Dermis blood vessel endothelial cell (primary cell): ENCODE data around the gene SKAP1. TPM values are rescaled to one million over a fixed set of nuclear protein-coding genes. Genes with fewer than 3 reads are reported as not detected.
"Not testable (repeated sequence)": the region's sequence is repeated elsewhere in the genome, so short reads cannot be mapped to it uniquely, and the experiment has no call there.

ENCODE experiments used
- DNase-seq: peaks from one replicate; pipeline ENCODE4 v3.0.0; 2010
- total RNA-seq: library from RNA; depleted of rRNA; stranded (reverse); fragments of >200 nt; gene quantifications from 2 replicates; pipeline ENCODE4 v1.2.3, GENCODE V29; 2014

Gene SKAP1
- total RNA-seq, 1 donor from 2014 or later: 0.17 TPM

DNA sequence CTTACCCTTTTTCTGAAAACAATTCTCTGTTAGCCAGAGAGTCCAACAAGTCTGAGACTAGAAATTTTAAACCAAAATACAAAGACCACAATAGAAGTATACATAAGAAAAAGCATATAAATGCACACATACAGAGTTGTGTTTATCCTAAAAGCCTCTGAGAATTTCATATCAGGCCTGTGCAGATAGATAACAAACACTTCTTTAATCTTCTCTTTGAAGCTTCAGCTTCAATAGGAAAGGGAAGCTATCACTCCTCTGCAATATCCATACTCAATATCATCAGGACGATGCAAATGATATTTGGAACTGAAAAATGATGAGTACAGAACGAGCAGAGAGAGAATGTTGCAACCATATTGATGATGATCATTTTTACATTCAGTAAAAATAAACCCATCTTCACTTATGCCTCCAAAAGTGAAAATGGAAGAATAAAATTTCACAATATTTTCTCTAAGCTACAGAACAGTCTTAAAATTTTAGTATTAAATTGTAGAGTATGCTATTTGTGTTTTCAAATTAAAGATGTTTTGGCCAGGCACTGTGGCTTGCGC, 61.6 kb downstream of the SKAP1 start:
- no peak for DNase-seq

GRCh38 chr17:48363161-48363560, 66.9 kb downstream of the SKAP1 start:
- no peak for DNase-seq

DNA sequence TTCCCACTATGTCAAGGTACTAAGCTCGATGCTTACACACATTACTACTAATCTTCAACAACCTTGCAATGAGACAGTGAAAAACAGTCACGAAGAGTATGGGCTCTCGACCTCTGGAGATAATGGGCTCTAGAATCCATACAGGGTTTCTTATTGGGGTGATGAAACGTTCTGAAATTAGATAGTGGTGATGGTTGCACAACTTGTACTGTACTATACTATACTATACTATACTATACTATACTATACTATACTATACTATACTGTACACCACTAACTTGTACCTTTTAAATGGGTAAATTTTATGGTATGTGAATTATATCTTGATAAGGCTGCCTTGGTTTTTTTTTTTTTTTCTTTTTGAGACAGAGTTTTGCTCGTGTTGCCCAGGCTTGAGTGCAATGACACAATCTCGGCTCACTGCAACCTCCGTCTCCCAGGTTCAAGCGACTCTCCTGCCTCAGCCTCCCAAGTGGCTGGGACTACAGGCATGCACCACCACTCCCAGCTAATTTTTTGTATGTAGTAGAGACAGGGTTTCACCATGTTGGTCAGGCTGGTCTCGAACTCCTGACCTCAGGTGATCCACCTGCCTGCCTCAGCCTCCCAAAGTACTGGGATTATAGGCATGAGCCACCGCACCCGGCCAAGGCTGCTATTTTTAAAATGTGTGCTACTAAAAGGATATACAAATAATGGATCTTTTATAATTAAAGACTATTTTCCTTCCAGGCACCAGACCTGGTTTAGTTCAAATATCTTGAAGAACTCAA, 69.0 kb downstream of the SKAP1 start:
- not testable (repeated sequence) for DNase-seq

DNA sequence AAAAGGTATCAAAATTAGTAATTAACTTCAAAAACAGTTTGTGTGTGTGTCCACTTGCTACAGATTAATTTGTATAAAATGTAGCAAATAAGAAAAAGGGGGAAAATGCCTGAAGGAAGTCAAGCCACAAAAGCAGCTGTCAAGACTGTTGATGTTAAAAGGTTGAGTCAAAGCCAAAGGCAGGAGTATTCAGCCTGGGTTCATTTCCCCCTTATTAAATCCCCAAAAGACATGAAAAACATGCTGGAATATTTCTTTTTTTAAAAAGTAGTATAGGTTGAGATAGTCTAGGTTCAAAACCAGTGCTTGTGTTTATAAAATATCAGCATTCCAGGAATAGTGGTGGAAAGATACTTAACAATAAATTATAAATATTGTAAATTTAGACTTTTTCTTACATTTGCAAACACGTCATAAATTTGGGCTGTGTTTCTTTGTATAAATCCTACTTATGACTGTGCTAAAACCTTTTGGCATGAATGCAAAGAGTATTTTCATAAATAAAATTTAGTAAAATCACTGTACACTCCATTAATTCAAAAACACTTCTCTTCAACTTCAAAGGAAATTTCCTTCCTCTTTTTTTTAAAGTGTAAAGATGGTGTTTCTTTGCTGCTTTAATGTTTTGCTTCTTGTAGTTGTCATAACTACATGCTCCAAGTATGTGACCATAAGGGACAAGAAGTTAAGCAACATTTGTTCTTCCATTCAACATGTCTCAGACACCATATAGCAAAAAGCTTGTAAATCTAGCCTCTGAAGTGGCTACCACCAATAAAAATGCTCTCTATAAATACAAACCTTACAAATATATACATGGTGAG, 72.0 kb downstream of the SKAP1 start:
- no peak for DNase-seq

- DNase-seq: no peak
These were observed 73.1 kb downstream of the SKAP1 start for GRCh38 chr17:48356866-48357265.

DNA sequence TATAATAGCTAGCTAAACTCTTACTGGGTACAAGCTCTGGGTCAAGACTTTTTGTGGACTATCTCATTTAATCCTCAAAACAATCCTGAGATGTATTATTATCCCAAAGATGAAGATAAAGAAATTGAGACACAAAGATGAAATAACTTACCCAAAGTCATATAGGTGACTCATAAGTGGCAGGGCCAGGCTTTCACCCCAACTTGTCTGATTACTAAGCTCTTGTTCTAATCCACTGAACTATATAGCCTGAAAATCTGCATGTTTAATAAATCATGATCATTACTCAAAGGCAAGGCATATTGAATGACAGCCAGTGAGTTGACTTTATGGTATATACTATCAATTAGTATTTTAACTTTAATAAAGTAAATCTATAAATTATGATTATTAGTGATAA, 77.4 kb downstream of the SKAP1 start:
- DNase-seq: no peak

DNA sequence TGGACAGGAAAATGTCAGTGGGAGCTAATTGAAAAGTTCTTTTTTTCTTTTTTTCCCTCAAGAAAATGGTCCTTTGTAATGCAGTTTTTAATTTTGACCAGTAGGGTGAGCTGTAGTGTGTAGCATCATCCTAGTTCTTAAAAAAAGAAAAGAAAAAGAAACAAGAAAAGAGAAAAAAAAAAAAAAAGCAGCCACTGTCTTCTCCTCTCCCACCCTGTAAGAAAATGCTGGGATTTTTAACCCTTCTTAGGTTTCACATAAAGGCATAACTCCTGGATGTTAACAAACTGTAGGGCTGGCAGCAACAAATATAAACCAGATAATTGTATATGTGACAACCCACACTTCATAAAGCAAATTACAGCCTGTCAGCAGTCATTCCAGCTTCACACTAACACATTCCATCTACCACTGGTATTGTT, 78.1 kb downstream of the SKAP1 start:
- DNase-seq: peak; percentile 65

GRCh38 chr17:48348352-48348751, 81.7 kb downstream of the SKAP1 start:
- no peak for DNase-seq

DNA sequence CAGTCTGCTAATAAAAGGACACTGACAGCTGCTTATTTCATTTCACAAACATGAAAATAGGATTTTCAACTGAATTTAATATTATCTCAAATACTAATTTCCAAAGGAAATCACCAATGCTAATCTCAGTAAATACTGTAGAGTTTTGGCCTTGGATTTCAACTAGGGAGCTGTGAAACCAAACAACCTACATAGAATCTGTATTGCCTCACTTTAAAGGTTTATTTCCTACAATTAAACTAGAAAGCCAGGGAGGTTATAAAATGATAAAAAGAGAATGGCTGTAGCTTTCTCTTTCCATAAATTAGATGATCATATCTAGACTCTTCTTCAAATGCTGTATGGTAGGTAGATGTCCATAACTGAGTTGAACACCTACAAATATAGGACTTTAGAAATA, 82.8 kb downstream of the SKAP1 start:
- DNase-seq: no peak

DNA sequence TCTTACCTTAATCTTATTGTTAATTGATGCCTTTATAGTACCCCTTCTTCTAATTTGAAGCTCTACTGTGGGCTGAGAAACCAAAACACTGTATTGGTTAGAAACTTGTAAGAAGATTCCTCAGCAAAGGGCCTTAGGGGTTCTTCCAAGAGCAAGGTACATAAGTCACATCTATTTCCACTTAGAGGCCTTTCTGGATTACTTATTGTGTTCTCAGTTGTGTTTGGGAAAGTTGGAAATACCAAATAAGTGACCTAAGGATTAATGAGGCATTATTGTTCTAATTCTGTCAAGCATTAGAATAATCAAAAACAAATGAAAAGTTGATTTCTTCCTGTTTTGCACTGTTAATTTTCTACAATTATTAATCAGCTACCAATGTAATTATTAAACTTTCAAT, 85.8 kb downstream of the SKAP1 start:
- no peak for DNase-seq

- DNase-seq: no peak
These were observed 89.1 kb downstream of the SKAP1 start for GRCh38 chr17:48340916-48341315.

DNA sequence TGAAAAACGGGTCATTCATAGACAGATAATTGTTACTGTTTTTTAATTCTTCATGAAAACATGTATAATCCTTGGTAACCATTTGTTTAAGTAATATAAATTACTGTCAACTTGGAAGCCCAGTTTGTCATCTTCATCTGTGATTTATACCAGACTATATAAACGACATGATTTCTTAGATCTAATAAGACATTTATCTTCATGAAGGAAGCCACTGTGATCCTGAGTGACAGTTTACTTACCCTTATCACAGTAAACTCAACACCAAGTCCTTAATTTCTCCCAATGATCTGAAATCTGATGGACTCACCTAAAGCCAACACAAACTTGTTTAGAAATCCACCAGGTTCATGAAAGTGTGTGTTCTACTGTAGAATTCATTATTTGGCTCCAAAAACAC, 91.3 kb downstream of the SKAP1 start:
- DNase-seq: no peak

DNA sequence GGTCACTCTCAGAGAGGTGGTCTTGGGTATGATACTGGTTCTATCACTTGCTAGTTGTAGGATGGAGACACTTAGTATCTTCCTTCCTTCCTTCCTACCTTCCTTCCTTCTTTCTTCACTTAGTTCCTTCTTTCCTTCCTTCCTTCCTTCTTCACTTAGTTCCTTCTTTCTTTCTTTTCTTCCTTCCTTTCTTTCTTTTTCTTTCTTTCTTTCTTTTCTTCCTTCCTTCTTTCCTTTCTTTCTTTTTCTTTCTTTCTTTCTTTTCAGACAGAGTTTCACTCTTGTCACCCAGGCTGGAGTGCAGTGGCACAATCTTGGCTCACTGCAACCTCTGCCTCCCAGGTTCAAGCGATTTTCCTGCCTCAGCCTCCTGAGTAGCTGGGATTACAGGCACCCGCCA, 92.1 kb downstream of the SKAP1 start:
- DNase-seq: not testable (repeated sequence)

DNA sequence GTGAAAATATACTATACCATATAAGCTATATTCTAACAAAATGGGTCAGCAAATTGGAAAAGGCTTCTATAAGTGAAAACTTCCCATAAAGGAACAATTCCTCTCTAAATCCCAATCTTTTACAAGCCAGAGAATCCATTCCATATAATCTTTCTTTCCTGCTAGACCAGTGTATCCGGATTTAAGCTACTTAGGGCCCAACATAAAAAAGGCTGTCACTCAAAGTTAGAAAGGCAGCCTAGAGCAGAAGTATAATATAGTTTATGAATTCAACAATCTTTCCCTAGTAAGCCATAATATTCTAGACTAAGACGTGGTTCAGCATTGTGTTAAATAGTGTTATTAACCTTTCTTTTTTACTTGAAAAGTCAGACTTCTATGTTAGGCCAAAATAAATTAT, 93.0 kb downstream of the SKAP1 start:
- no peak for DNase-seq

DNA sequence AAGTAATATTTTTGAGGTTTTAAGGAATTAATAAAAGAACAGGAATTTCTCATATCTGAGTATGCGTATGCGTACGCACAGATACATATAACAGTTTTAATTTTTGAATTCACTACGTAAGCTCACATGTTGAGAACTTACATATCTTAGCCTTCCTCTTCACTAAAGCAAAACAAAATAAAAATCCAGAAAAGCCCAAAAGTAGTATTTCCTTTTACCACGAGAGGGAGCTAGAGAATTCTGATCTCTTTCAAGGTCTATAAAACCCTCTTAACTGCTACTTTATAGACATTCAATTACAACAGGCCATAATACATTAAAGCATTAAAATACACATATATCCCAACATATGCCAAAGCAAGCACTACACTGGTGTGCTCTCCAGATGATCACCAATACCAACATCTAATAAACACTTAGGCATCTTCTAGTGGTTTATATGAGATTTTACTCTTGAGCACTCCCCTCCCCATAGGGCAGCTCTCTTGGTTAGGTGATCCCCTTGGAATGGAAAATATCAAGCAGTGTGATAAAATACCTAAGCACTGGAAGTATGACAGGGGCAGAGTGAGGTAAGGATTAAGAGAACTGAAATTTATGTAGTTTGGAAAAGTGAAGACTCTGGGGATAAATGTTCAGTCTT, 94.0 kb downstream of the SKAP1 start:
- DNase-seq: peak; percentile 77

DNA sequence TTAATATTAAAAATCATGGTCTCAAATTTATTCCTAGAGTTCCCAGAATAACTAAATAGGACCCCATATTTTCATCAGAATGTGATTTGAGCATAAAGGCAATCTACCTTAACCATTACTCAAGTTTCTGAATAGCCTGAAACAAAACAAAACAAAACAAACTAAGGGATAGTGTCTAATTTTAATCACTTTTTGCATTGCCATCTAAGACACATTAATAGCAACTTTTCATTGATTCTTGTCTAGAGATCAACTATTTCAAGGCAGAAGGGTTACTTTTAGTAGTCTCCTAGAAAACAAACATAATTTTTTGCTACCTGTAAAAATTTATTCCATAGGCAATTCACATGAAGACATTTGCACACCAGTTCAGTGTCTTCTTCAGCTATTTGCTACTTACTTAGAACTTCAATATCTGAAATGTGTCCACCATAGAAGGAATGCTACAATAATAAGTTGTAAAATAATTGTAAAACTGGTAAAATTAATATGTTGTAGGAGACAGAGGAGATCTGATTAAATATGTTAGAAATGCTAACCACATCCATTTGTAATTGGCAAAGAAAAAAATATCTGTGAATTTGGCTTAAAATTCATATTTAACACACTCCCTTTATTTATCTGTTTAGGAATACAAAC, 94.7 kb downstream of the SKAP1 start:
- no peak for DNase-seq

- DNase-seq: no peak
These were observed 96.9 kb downstream of the SKAP1 start for GRCh38 chr17:48333034-48333530.

GRCh38 chr17:48330887-48331286, 99.1 kb downstream of the SKAP1 start:
- DNase-seq: no peak

DNA sequence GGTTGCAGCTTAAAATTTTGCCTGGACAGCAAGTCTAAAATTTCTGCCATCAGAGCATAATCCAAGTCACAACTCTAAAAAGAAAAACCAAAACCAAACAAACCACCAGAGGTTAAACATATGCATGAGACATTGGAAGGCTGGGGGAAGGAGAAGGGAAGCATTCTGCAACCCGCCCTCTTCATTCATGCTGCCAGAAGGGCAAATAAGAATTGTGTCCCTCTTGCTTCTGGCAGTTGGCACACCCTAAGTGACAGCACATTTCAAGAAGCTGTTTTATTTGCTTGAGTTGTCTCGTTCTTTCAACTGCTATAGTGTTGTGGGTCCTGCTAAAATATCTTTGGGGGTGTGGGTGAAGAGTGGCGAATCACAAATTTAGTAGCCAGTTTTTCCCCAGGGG, 99.6 kb downstream of the SKAP1 start:
- DNase-seq: no peak

DNA sequence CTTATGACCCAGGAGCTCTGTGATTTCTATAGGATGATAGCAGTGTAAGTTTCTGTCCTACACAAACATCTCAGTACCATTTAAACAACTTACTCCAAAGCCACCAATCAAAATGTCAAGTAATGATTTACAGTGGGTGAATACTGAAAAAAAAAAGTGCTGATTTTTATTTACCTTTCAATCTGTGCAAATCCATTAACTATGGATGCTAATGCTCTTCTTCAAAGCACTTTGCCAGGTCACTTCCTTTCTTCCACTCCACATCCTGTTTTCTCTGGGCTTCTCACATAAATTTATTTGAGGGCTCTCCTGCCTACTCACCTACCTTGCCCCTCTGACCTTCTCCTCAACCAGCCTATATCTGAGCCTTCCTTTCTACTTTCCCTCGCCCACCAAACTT, 101.6 kb downstream of the SKAP1 start:
- DNase-seq: no peak

- no peak for DNase-seq
These were observed 103.7 kb downstream of the SKAP1 start for GRCh38 chr17:48326310-48326709.

DNA sequence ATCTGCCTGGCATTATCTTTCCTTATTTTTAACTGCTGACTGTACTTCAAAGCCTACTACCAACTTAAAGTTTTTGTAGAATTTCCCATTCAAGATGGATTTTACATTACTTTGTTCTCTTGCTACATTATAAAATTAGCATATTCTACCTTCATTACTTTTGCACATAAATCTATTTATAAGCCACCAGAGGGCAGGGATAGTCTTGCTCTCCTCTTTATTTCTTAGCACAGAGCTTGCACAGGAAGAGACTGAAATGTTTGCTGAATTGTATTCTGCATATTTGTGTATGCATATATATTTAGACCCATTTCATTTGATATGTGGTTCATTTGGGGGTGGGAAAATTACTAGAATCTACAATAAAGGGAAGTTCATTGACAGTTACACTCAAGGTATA, 108.0 kb downstream of the SKAP1 start:
- DNase-seq: peak; percentile 20

GRCh38 chr17:48317732-48318131, 112.3 kb downstream of the SKAP1 start:
- DNase-seq: no peak
